Vagina (tissue), 2 donors: ENCODE measurements around the gene C22orf31. TPM values are rescaled to one million over a fixed set of nuclear protein-coding genes. Genes with fewer than 3 reads are reported as not detected.
A peak's percentile ranks its signal among the peaks of the same experiment; 100 is the strongest.

Experiments used
- DNase-seq, 2 donors: peaks; one replicate each; pipeline ENCODE4 v3.0.0-alpha.2; 2017; ENCODE audit errors: extremely low spot score in 2 of 2
- H3K27ac ChIP-seq: fragments of 200-600 bp; sonication (generic); one replicate; pipeline ENCODE4 v1.5.1; 2019
- H3K27me3 ChIP-seq: fragments of 200-600 bp; sonication (generic); one replicate; pipeline ENCODE4 v1.5.1; 2019
- H3K36me3 ChIP-seq, 2 donors: fragments of 200-600 bp; sonication (generic); one replicate each; pipeline ENCODE4 v1.5.1; 2017 to 2019
- H3K4me1 ChIP-seq: fragments of 200-600 bp; sonication (generic); one replicate; pipeline ENCODE4 v1.5.1; 2019
- H3K4me3 ChIP-seq, 2 donors: fragments of 200-600 bp; sonication (generic); 1 replicate in 1 of 2; 2 replicates in 1 of 2; pipeline ENCODE4 v1.5.1; 2016 to 2019
- H3K9me3 ChIP-seq: fragments of 200-600 bp; sonication (generic); one replicate; pipeline ENCODE4 v1.5.1; 2019
- POLR2A ChIP-seq, 2 donors: fragments of 450-650 bp; IDR thresholded peaks; one replicate each; pipeline ENCODE4 v1.6.1; 2017; ENCODE audit warnings: antibody characterized with exemption in 2 of 2, mild to moderate bottlenecking in 2 of 2, moderate library complexity in 2 of 2
- POLR2AphosphoS5 ChIP-seq, 2 donors: sonication (generic); formaldehyde crosslinking; IDR thresholded peaks; one replicate each; pipeline ENCODE4 v1.9.0; 2017; ENCODE audit warnings: antibody characterized with exemption in 2 of 2, mild to moderate bottlenecking in 2 of 2, low read depth in 1 of 2; ENCODE audit not compliant: insufficient read depth in 1 of 2
- intact Hi-C: fragments of 100-400 bp; cut with DNase I; formaldehyde crosslinking; loops from one replicate; pipeline ENCODE4 v1.15.1; 2023
- total RNA-seq: library from RNA; depleted of rRNA; stranded (reverse); fragments of >200 nt; gene quantifications from one replicate; pipeline ENCODE4 v1.2.3, GENCODE V29; 2016
- TF ChIP-seq, protein P1 (sequence below), 3 experiments: fragments of 450-650 bp in 2 of 3; fragments of 200-600 bp in 1 of 3; sonication (generic) in 1 of 3; IDR thresholded peaks; one replicate each; pipeline ENCODE4 v1.5.1; 2017 to 2019; ENCODE audit warnings: antibody characterized with exemption in 3 of 3, mild to moderate bottlenecking in 2 of 3, moderate library complexity in 2 of 3

The C22orf31 gene
- total RNA-seq, 1 donor from 2014 or later = not detected

GRCh38 chr22:29082826-29083545 is 21.4 kb upstream of the C22orf31 start:
- no peak for DNase-seq
- Histone ChIP-seq H3K27ac (no peak overlapping the region), H3K4me1 (peaks cover 38% of the 10 kb centered on the region), H3K27me3 (no peaks in the 10 kb centered on the region), H3K36me3 (no peaks in the 10 kb centered on the region), H3K4me3 (no peak overlapping the region), H3K9me3 (no peaks in the 10 kb centered on the region)
- TF ChIP-seq POLR2A (IDR thresholded peaks at IDR 0.05) (no peak), POLR2AphosphoS5 (IDR thresholded peaks at IDR 0.05; ENCODE audit: insufficient read depth in 1 of 2, low read depth in 1 of 2) (no peak)
- TF ChIP-seq, protein P1, sequence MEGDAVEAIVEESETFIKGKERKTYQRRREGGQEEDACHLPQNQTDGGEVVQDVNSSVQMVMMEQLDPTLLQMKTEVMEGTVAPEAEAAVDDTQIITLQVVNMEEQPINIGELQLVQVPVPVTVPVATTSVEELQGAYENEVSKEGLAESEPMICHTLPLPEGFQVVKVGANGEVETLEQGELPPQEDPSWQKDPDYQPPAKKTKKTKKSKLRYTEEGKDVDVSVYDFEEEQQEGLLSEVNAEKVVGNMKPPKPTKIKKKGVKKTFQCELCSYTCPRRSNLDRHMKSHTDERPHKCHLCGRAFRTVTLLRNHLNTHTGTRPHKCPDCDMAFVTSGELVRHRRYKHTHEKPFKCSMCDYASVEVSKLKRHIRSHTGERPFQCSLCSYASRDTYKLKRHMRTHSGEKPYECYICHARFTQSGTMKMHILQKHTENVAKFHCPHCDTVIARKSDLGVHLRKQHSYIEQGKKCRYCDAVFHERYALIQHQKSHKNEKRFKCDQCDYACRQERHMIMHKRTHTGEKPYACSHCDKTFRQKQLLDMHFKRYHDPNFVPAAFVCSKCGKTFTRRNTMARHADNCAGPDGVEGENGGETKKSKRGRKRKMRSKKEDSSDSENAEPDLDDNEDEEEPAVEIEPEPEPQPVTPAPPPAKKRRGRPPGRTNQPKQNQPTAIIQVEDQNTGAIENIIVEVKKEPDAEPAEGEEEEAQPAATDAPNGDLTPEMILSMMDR (IDR thresholded peaks at IDR 0.05) = no peak
- intact Hi-C loops = no loop called here

DNA sequence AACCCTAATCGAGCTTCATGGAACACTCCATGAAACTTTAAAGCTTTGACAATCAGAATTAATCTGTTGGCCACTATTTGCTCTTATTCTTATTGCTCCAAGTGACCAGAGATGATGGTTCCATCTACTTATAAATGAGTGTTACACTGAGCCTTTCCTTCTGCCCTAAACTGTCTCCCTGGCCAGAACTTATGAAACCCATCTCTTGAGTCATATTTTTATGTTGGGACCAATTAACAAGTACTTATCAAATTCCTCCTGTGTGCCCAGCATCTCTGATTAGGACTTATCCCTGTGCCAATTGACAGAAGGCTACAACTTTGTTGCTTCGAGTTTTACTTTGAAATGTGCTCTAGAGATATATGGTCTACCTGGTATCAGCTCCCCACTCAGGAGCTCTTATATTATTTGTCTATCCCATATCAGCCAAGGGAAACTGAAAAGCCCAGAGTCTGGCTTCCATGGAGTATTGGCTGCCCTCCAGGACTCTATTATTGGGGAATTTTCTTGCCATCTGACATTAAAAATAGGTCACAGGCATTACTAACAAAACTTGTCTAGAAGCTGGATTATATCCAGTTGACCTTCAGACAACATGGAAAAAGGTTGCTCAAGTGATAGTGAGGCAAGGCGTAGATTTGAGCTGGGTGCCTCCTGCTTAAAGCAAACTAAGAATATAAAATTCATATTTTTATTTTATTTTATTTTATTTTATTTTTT is 20.0 kb upstream of the C22orf31 start:
- Histone ChIP-seq H3K27me3 (no peaks in the 10 kb centered on the region), H3K4me3 (no peak overlapping the region), H3K9me3 (no peaks in the 10 kb centered on the region), H3K36me3 (no peaks in the 10 kb centered on the region), H3K4me1 (peaks cover 38% of the 10 kb centered on the region), H3K27ac (no peak overlapping the region)
- intact Hi-C loops = no loop called here
- no peak for TF ChIP-seq POLR2AphosphoS5 (IDR thresholded peaks at IDR 0.05; ENCODE audit: insufficient read depth in 1 of 2, low read depth in 1 of 2)
- TF ChIP-seq, protein P1 (IDR thresholded peaks at IDR 0.05) = no peak
- TF ChIP-seq POLR2A (IDR thresholded peaks at IDR 0.05) = no peak
- no peak for DNase-seq

DNA sequence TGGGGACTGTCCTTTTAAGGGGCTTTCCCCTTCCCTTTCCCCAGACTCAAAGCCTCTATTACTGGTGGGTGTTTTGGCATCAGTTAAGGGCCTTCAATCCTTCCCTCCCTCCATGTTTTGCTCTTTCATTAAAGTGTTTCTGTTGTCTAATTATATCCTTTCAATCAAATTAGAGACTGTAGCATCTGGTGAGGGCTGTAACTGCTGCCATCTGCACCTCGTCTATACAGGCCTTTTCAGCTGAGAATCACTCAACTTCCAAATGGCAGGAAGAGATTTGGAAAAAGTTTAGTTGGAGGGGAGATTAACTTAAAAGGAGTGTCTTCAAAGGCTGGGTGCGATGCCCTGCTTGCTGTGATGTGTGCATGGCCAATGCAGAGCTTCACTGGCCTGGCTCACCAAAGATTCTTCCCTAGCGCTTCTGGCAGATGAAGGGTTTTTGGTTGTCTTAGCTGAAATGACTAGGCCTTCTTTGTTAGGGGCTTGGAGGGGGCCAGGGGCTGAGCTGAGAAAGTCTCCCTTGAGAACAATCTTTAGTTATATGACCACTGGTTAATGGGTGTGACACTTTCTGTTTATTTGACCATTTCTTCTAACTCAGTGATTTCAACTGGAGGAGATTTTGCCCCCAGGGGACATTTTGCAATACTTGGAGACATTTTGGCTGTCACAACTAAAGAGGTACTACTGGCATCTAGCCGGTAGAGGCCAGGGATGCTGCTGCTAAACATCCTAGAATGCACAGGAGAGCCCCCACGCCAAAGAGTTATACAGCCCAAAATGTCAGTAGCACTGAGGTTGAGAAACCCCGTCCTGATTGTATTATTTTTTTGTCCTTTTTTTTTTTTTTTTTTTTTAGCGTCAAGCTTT is 18.7 kb upstream of the C22orf31 start:
- TF ChIP-seq POLR2AphosphoS5 (IDR thresholded peaks at IDR 0.05; ENCODE audit: insufficient read depth in 1 of 2, low read depth in 1 of 2) (no peak), POLR2A (IDR thresholded peaks at IDR 0.05) (no peak)
- TF ChIP-seq, protein P1 (IDR thresholded peaks at IDR 0.05) = no peak
- peaks cover 50% of the 10 kb centered on the region for H3K4me1 ChIP-seq

DNA sequence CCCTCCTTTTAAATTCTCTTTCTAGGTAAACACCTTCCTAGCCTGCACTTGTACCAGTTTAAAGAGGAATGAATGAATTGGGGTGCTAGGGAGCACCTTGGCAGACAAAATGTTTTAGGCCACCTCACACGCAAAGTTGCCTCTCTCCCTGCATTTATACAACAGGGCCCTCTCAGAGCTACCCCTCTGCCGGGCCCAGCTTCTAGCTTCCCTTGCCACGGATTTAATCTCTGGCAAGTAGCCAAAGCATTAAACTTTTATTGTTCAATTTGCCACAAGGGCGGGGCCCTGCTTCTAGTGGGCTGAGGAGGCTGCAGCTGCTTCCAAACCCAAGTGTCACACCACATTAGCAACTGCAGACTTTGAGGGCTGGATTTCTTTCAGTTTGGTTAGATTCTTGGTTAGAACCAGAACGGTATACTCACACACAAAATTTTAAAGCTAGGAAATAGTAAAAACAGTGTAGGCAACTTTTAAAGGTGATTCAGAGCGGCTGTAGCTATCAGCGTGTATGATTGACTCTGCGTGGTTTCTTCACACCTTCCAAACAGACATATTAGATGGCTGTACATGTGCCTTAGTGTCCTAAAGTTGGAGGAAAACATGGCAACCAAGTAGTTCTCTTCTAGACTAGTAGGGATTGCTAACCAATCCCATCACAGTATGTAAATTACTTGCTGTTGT is 17.7 kb upstream of the C22orf31 start:
- peak overlapping the region; percentile 51 for H3K27ac ChIP-seq
- no peak for DNase-seq

More for the DNA sequence above, 18.7 kb upstream of the C22orf31 start:
- no peak for DNase-seq
- H3K27me3 ChIP-seq = no peaks in the 10 kb centered on the region
- no peaks in the 10 kb centered on the region for H3K36me3 ChIP-seq
- no peak overlapping the region for H3K27ac ChIP-seq
- no peak overlapping the region for H3K4me3 ChIP-seq
- intact Hi-C loops = no loop called here
- H3K9me3 ChIP-seq = no peaks in the 10 kb centered on the region

More for the DNA sequence above, 17.7 kb upstream of the C22orf31 start:
- Histone ChIP-seq H3K4me1 (peaks cover 60% of the 10 kb centered on the region), H3K27me3 (no peaks in the 10 kb centered on the region), H3K36me3 (no peaks in the 10 kb centered on the region), H3K4me3 (no peak overlapping the region), H3K9me3 (no peaks in the 10 kb centered on the region)
- TF ChIP-seq POLR2AphosphoS5 (IDR thresholded peaks at IDR 0.05; ENCODE audit: insufficient read depth in 1 of 2, low read depth in 1 of 2) (no peak), POLR2A (IDR thresholded peaks at IDR 0.05) (no peak)
- TF ChIP-seq, protein P1 (IDR thresholded peaks at IDR 0.05) = no peak
- intact Hi-C loops = no loop called here
